MM.1S (cell line): ENCODE data around the gene ITGAV.

ENCODE experiments used
- DNase-seq: peaks from one replicate; pipeline ENCODE4 v3.0.0-alpha.2; 2015
- H2AFZ ChIP-seq: fragments of 300-600 bp; sonication (generic); 2 replicates; pipeline ENCODE4 v1.6.0; 2016; ENCODE audit warnings: antibody characterized with exemption, low read length
- H3F3A ChIP-seq: fragments of 300-600 bp; sonication (generic); 2 replicates; pipeline ENCODE4 v1.6.1; 2016; ENCODE audit warnings: mild to moderate bottlenecking, antibody characterized with exemption, low read length, moderate library complexity, mixed read lengths; ENCODE audit not compliant: insufficient read depth
- H3K27ac ChIP-seq: fragments of 300-600 bp; sonication (generic); 2 replicates; pipeline ENCODE4 v1.5.1; 2016; ENCODE audit warnings: mild to moderate bottlenecking, low read length
- H3K27me3 ChIP-seq: fragments of 300-600 bp; sonication (generic); replicated peaks from 2 replicates; pipeline ENCODE4 v1.6.0; 2016; ENCODE audit warnings: low read length; ENCODE audit not compliant: insufficient read depth
- H3K36me3 ChIP-seq: fragments of 300-600 bp; sonication (generic); replicated peaks from 2 replicates; pipeline ENCODE4 v1.6.1; 2016; ENCODE audit warnings: mild to moderate bottlenecking, low read length, mixed read lengths; ENCODE audit not compliant: insufficient read depth
- H3K4me1 ChIP-seq: fragments of 300-600 bp; sonication (generic); 2 replicates; pipeline ENCODE4 v1.6.1; 2016; ENCODE audit warnings: low read length, mixed read lengths
- H3K4me2 ChIP-seq: fragments of 300-600 bp; sonication (generic); 2 replicates; pipeline ENCODE4 v1.6.0; 2016; ENCODE audit warnings: low read depth, low read length
- H3K4me3 ChIP-seq: fragments of 300-600 bp; sonication (generic); 2 replicates; pipeline ENCODE4 v1.5.1; 2016; ENCODE audit warnings: low read length, mixed read lengths
- H3K79me2 ChIP-seq: fragments of 300-600 bp; sonication (generic); 2 replicates; pipeline ENCODE4 v1.6.1; 2016; ENCODE audit warnings: mixed run types, low read length, mixed read lengths
- H3K9ac ChIP-seq: fragments of 300-600 bp; sonication (generic); 2 replicates; pipeline ENCODE4 v1.6.1; 2016; ENCODE audit warnings: low read length, mixed read lengths
- H3K9me2 ChIP-seq: fragments of 300-600 bp; sonication (generic); replicated peaks from 2 replicates; pipeline ENCODE4 v1.6.1; 2016; ENCODE audit warnings: mild to moderate bottlenecking, low read length, mixed read lengths; ENCODE audit not compliant: insufficient read depth
- H3K9me3 ChIP-seq: fragments of 300-600 bp; sonication (generic); replicated peaks from 2 replicates; pipeline ENCODE4 v1.6.1; 2016; ENCODE audit warnings: mild to moderate bottlenecking, low read length, mixed read lengths; ENCODE audit not compliant: insufficient read depth
- H4K20me1 ChIP-seq: fragments of 300-600 bp; sonication (generic); 2 replicates; pipeline ENCODE4 v1.6.1; 2016; ENCODE audit warnings: mild to moderate bottlenecking, low read length, moderate library complexity, mixed read lengths; ENCODE audit not compliant: insufficient read depth
- CTCF ChIP-seq: fragments of 300-600 bp; sonication (generic); IDR thresholded peaks from 2 replicates; pipeline ENCODE4 v1.5.1; 2016; ENCODE audit warnings: antibody characterized with exemption, low read length, mixed read lengths
- EZH2 ChIP-seq: fragments of 300-600 bp; sonication (generic); optimal IDR thresholded peaks from 2 replicates; pipeline ENCODE3; 2017; ENCODE audit warnings: low read depth, mild to moderate bottlenecking, antibody characterized with exemption, low read length, mixed read lengths
- EZH2phosphoT487 ChIP-seq: fragments of 300-600 bp; sonication (generic); IDR thresholded peaks from 2 replicates; pipeline ENCODE4 v1.6.1; 2018; ENCODE audit warnings: antibody characterized with exemption, low read length

ITGAV gene

GRCh38 chr2:186590759-186591505, 1.1 kb downstream of the ITGAV start:
- Histone ChIP-seq H3K4me2 (peak overlapping the region; percentile 65), H3K9me2 (no peaks in the 10 kb centered on the region), H3K9me3 (no peaks in the 10 kb centered on the region), H3K27me3 (no peaks in the 10 kb centered on the region), H3K4me1 (peaks cover 8% of the 10 kb centered on the region; the same call in 1 of the 2 replicates), H3K27ac (peak overlapping the region; percentile 65), H3K9ac (peak overlapping the region; percentile 76), H4K20me1 (no peaks in the 10 kb centered on the region; the same call in 1 of the 2 replicates), H3K79me2 (peaks cover 54% of the 10 kb centered on the region), H3F3A (peaks cover 14% of the 10 kb centered on the region; the same call in 1 of the 2 replicates), H3K36me3 (no peaks in the 10 kb centered on the region), H2AFZ (peak overlapping the region; percentile 99), H3K4me3 (peak overlapping the region; percentile 94)
- peak; percentile 36 for DNase-seq
- no peak for TF ChIP-seq CTCF
- TF ChIP-seq EZH2phosphoT487, result no peak
- no peak for TF ChIP-seq EZH2

GRCh38 chr2:186591506-186591890, 1.6 kb downstream of the ITGAV start:
- Histone ChIP-seq H3K27me3 (no peaks in the 10 kb centered on the region), H3K9ac (peak overlapping the region; percentile 76; the same call in 1 of the 2 replicates), H4K20me1 (no peaks in the 10 kb centered on the region; the same call in 1 of the 2 replicates), H2AFZ (peak overlapping the region; percentile 99; the same call in 1 of the 2 replicates), H3K36me3 (no peaks in the 10 kb centered on the region), H3K9me3 (no peaks in the 10 kb centered on the region), H3K4me3 (peak overlapping the region; percentile 94), H3K4me1 (peaks cover 8% of the 10 kb centered on the region; the same call in 1 of the 2 replicates), H3F3A (peaks cover 14% of the 10 kb centered on the region; the same call in 1 of the 2 replicates), H3K27ac (no peak overlapping the region), H3K9me2 (no peaks in the 10 kb centered on the region), H3K79me2 (peaks cover 55% of the 10 kb centered on the region), H3K4me2 (peak overlapping the region; percentile 65)
- DNase-seq, result no peak
- TF ChIP-seq CTCF (no peak), EZH2phosphoT487 (no peak), EZH2 (no peak)

GRCh38 chr2:186592137-186592875, 2.5 kb downstream of the ITGAV start:
- Histone ChIP-seq H3F3A (peaks cover 14% of the 10 kb centered on the region; the same call in 1 of the 2 replicates), H3K9ac (no peak overlapping the region), H3K27me3 (no peaks in the 10 kb centered on the region), H3K4me1 (peaks cover 8% of the 10 kb centered on the region; the same call in 1 of the 2 replicates), H3K36me3 (no peaks in the 10 kb centered on the region), H3K9me3 (no peaks in the 10 kb centered on the region), H3K4me2 (no peak overlapping the region; the same call in 1 of the 2 replicates), H3K79me2 (peaks cover 61% of the 10 kb centered on the region), H3K9me2 (no peaks in the 10 kb centered on the region), H3K4me3 (no peak overlapping the region), H4K20me1 (no peaks in the 10 kb centered on the region; the same call in 1 of the 2 replicates), H2AFZ (no peak overlapping the region), H3K27ac (no peak overlapping the region)
- TF ChIP-seq EZH2phosphoT487 (no peak), EZH2 (no peak), CTCF (no peak)
- no peak for DNase-seq
